Measurements from ENCODE around the gene RHBDF2.

Gene RHBDF2

DNA sequence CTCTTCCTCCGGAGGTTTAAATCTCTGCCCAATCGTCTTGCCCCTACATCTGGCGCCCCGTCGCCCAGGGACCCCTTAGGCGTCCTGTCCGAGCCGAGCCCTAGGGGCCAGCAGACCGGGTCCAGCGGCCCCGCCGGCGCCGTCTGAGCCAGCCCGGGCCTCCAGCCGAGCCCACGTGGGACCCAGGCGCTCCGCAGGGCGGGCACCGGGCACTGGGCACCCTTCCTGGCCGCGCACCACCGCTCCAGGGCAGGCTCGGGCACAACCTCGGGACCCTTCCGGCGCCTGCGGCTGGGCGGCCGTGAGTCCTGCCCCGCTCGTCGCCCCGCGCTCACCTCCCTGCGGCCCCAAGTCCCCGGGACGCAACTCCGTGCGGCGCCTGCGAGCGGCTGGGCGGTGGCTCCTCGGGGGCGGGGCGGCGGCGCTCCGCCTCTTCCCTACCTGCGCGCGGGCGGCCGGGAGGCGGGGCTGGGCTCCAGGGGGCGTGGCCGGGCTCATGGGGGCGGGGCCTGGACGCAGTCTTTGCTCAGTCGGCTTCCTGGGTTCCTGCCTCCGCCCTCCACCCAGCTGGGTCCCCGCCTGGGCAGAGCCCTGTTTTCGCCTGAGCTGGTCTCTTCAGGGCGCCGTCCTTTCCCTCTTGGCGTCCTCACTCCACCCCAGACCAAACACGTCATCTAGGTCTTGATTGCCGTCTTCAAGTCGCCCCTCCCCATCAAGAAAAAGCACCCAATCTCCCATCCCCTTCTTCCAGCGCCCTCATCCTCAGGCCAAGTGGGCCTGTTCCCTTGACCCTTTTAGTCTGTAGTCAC lies at the start of gene RHBDF2:
TSS of gene RHBDF2 (minus strand) at position 406 of the 809 bp plus-strand sequence. CDS start 19,899 bp downstream, outside the sequence.
- peak; percentile 98 to 99 for DNase-seq (ENCODE audit: low read depth in 2 of 2)

DNA sequence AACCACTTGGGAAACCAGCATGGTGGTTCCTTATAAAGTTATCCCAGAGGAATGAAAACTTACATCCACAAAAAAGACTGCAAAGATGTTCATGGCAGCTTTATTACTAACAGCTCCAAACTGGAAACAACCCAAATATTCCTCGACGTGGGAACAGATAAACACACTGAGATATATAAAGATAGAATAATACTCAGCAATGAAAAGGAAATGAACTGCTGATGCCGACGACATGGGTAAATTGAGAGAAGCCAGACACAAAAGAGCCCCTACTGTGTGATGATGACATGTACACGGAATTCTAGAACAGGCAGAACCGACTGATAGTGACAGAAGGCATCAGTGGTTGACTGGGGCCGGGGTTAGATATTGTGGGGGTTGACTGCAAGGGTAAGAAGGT lies 48.3 kb upstream of the RHBDF2 start:
- no peak for DNase-seq (ENCODE audit: low read depth in 2 of 2)

DNA sequence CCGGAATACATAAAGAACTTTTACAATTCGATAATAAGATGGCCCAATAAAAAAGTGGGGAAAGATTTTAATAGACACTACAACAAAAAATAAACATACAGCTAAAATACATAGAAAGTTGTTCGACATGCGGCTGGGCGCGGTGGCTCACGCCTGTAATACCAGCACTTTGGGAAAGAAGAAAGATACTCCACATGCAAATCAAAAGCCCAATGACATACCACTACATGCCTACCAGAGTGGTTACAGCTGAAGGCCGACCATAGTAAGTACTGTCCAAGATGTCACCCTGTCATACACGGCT lies 47.9 kb upstream of the RHBDF2 start:
- DNase-seq (ENCODE audit: low read depth in 2 of 2), result no peak

DNA sequence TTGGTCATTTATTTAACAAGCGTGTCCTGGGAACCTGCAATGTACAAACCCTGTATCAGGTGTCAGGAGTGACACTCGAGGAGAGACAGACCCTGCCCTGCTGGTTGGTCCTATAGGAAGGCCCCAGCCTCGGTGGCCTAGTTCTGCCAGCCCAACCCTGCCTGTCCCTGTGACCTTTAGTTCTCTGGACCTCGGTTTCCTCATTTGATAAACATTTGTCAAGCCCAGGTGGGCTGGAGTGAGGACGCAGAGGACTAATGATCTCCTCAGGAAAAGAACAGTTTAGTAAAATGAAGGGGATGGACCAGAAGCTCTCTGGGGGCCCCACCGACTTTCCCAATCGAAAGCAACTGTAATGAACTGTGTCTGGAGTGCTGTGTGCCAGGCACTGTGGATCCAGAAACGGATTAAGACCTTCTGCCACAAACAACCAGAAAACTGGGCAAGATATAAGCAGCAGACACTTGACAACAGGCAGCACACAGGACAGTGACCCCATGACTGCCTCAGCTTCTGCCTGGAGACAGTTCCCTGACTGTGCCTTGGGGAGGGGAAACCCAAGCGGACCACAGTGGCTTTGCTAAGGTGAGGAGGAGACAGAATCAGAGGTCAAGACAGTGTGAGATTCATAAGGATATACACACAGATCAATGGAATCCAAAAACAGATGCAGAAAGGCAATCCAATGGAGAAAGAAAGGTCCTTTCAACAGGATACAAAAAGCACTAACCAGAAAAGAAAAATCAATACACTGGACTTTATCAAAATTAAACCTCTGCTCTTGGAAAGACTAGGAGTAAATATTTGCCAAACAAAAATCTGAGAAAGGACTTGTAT lies 47.4 kb upstream of the RHBDF2 start:
- no peak for DNase-seq (ENCODE audit: low read depth in 2 of 2)

DNA sequence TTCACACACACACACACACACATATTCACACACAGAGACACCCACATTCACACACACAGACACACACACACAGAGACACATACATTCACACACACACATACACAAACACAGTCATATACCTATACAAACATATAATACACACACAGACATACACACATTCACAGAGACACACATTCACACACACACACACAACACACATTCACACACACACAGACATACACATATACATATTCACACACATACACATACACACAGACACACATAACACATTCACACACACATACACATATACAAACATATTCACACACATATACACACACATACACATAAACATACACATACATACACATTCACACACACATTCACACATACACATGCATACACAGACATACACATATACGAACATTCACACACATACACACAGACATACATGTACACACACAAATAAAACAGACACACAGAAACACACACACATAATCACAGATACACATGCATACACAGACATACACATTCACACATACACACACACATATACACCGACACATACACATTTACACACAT lies 46.5 kb upstream of the RHBDF2 start:
- no peak for DNase-seq (ENCODE audit: low read depth in 2 of 2)

DNA sequence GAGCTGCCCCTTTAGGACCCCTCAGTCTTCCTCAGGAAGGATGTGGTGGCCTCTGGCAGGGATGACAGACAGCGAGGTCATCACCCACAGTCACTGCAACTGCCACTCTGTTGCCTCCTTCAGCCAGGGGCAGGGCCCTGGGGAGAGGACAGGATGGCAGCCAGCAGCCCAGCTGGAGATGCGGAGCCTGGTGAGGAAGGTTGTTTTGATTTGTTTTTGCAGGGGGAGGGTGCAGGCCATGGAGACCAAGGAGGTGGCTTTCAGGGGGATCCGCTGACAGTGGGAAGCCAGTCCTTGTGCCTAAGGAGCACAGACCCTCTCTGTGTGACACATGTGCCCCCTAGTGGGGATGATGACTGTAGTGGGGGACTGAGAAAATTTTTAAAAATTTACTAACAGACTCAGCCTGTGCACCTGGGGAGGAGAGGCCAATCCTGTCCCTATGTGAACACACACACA lies 46.0 kb upstream of the RHBDF2 start:
- DNase-seq (ENCODE audit: low read depth in 2 of 2), result peak in 1 of 2 donors; percentile 48

DNA sequence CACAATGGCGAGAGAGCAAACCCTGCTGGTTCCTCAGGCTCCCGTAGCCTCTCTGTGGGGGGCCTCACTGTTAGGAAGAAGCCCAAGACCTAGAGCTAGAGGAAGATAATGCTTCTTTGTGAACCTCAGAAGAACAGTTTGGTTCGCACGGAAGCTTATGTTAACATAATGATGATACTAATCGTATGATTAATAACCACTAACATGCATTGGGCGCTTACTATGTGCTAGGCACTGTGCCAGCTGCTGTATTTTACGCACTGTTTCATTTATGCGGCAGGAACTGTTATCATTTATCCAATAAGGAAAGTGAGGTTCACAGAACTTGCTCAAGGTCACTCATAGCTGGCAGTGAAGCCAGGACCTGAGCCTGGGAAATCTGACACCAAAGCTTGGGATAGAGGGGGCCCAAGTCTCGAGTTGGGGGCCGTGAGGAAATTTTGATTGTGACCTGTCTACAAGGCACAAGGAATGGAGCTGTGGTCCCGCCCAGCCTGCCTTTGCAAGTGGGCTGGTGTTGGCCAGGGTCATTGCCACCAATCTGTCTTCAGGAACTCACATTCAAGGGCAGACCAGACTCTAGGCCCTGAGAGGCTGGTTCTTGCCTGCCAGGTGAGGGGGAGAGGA lies 45.4 kb upstream of the RHBDF2 start:
- no peak for DNase-seq (ENCODE audit: low read depth in 2 of 2)

DNA sequence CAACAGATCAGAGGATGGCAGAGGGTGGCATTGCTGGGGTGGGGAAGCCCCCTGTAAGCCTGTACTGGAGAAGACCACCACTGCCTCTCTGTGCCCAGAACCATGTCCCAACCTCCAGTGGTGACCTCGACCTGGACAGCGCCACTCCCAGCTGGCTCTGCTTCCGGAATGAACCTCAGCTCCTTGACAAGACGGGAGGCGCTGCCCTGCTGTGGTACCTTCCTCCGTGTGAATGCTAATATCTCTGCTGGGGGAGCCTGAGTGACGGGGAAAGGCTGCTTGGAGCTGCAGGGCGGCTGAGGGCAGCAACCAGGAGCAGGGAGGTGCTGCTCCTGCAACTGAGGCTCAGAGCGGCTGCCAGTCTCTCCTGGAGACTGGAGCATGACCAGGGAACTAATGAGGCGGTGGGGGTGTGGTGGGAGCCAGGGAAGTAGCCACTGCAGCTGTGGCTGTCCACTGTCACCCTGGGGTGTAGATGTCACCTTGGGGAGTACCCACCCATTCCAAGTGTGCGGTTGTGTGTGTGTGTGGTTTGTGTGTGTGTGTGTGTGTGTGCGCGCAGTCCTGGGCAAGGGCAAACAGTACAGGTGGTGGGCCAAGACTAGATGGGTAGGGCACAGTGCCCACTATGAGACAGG lies 44.8 kb upstream of the RHBDF2 start:
- no peak for DNase-seq (ENCODE audit: low read depth in 2 of 2)

DNA sequence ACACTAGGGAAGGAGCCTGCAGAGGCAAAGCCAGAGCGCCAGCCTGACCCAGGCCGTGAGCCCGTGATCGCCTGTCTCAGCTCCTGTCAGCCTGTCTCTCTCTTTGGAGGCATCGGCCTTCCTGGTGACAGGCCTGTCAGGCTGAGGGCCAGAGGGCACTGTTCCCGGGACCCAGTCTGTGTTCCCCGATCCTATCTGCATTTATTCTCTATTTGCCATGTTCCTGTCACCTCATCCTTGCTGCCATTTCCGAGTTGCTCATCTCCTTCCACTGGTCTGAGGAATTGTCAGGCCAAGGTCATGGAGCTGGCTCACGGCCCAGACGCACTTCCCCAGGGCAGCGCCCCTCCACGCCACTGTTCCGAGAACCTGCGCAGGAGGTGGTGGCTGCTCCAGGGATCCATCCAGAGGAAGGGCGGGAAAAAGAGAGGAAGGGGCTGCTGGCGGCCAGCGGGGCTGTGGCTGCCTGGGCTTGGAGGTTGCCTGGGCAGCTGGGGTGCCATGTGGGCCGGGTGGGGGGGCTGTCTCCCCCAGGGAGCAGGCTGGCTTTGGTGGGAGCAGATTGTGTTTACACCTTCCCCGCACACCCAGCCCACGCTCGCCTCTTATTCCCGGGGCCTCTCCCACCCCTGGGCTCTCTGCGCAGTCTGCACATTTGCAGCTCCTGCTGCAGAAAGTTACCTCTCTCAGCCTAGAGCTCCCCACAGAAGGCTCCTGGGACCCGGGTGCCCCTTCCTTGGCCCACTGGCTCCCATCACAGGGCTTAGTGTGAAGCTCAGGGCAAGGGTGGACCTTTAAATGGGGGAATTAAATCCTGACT lies 43.5 kb upstream of the RHBDF2 start:
- no peak for DNase-seq (ENCODE audit: low read depth in 2 of 2)

DNA sequence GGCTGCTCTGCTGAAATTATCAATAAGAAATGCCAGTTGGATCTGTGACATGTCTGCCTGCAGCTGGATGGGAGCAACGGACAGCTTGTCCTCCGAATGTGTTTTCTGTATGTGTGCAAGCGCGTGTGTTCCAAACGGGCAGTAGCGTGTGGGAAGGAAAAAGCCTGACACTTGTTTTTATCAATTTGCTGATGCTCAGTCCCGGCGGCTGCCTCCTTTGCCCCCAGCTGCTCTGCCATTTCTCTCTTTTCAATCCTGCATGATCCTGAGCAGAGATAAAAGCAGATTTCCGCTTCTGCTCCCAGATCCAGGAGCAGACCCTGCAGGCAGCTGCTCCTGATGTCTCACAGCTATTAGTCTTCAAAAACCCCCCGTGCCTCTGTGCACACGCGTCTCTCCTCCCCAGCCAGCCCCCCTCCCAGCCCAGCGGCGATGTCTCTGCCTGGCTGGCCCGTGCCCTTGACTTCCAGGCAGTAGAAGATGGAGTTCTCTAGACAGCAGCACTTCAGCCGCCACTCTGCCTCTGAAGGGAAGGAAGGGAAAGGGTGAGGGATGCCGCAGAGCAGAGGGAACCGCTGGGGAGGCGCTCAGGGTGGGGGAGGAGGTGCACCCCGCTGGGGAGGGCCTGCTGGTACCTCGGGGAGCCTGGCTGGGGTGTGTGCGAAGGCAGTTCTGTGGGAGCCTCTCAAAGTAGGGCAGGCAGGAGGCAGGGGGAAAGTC lies 42.8 kb upstream of the RHBDF2 start:
- DNase-seq (ENCODE audit: low read depth in 2 of 2), result no peak

DNA sequence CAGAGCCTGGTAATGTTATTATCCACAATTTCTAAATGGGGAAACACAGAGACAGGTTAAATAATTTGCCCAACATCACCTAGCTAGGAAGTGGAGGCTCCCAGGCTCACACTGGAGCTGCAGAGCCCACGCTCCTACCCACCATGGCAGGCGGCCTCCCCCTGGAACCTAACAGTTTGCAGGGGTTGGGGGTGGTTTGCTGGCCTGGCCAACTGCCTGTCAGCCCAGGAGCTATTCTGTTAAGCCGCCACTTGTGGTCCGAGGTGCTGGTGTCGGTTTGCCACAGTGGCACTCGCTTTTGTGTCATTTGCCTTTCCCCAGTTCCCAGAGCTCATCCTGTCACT lies 42.2 kb upstream of the RHBDF2 start:
- no peak for DNase-seq (ENCODE audit: low read depth in 2 of 2)

DNA sequence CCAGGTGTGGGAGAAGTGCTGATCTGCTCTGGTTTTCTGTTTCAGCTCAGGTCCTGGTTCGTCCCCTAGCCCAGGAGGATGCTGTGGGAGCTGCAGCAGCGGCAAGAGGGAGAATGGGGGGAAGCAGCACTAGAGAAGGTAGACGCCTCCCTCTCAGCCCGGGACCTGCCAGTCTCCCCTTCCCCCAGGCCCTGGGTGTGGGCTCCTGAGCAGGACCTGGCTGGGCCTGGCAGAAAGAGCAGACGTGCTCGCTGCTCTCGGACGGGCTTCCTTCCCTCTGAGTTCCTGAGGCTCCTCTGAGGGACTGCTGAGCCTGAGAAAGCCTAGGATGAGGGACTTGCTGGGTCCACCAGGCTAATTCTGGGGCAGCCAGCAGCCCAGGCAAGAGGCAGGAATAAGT lies 41.8 kb upstream of the RHBDF2 start:
- DNase-seq (ENCODE audit: low read depth in 2 of 2), result no peak

DNA sequence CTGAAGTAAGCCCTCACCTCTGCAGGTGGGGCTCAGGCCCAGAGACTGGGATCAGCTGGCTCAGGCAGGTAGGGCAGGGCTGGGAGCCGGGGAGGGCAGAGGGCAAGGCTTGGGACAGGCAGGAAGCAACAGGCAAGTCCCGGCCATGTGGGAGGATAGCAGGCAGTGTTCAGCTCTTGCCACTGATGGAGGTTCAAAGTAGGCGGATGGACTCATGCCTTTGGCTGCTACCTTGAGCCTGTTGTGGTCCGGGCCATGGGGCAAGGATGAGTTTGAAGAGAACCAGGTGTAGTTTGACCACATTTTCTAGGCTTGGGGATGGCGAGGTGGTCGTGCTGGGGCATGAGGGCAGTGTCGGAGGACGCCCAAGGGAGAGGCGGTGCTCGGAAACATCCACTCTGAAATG lies 41.3 kb upstream of the RHBDF2 start:
- DNase-seq (ENCODE audit: low read depth in 2 of 2), result no peak

DNA sequence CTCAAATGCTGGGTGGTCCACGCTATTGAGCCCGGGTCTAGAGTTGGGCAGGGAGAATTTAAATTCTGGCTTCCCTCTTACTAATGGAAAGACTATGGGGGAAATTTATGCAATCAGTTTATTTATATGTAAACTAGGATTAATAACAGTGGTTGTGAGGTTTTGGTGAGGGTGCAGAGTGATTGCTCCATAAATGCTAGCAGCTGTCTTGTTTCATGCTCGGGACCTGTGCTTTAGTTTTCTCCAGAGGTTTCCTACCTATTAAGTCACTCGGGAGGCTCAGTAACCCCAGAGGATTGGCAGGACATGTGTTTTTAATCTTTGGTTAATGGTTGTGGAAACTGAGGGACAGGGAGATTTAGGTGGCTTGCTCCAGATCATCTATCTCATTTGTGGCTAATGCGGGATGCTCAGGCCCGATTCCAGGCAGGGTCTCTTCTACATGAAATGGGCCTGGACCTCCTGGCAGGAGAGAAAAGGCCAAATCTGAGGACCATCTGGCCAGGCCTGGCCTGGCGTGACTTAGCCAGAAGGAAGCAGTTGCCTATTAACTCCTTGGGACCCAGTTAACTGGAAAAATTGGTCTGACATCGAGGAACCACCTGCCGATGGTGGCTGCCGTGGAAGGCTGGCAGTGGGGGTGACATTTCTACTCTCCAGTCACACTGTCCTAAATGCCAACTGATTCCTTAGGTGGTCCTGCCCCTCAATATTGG lies 40.7 kb upstream of the RHBDF2 start:
- no peak for DNase-seq (ENCODE audit: low read depth in 2 of 2)

DNA sequence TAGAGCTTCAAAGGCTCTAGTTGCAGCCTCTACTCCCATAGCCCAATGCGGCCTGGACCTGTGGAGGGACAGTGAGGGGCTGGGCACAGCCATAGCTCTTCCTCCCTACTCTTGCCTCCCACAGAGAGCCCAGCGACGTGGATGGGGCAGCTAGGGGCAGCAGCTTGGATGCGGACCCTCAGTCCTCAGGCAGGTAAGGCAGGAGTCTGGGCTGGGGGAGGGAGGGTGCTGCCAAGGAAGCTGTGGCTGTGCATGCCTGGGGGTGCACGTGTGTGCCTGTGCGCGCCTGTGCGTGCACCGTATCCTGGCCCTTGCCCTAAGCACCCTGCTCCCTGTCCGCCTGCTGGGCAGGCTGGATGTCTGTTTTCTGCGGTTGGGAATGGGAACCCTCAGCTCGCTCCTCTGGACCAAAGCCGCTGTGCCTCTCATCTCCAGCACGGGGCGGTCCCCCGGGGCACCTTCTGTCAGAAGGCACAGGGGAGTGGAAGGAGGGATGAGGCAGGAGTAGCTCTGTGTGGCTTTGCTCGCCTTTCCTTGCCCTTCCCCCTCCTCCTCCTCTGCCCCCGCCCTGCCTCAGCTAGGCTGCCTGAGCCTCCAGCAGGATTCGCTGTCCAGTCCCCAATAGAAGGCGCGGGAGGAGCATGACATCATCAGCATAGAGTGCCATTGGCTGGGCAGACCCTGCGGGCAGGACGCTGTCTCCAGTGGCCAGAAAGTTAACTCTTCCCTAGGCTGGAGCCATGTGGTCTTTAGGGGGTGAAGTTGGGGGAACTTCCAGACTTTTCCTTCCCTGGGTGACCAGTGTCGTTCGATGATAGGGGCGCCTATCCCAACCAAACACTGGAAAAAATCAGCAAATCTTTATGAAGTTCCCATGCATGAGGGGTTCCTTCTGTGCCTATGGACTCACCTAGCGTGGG lies 39.4 kb upstream of the RHBDF2 start:
- DNase-seq (ENCODE audit: low read depth in 2 of 2), result no peak

DNA sequence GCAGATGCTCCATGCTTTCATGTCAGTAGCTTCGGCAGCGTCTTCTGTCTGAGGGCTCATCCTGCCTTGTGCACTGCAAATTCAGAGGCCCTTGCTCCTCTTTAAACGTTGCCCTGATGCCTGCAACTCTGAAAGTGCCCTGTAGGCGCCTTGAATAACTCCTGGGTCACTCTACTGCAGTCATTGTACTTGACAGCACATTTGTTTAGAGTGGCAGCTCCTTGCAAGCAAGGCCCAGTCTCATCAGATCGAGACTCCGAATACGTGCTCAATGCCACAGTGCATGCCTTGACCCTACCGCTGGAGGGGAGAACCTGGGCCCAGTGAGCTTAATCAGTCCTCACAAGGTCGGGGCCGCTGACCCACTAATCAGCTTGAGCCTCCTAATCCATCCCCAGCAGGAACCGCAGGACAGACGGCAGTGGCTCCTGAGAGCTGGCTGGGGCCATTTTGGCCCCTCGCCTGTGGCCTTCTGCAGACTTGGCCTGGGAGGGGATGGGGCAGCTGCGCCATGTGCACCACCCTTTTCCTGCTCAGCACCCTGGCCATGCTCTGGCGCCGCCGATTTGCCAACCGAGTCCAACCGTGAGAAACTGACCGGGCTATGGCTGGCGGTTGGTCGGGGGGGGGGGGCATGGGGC lies 38.5 kb upstream of the RHBDF2 start, which contains the start of gene PRCD:
TSS of gene PRCD (plus strand) at position 414 of the 641 bp plus-strand sequence. CDS start at position 512, 98 bp downstream.
- no peak for DNase-seq (ENCODE audit: low read depth in 2 of 2)

DNA sequence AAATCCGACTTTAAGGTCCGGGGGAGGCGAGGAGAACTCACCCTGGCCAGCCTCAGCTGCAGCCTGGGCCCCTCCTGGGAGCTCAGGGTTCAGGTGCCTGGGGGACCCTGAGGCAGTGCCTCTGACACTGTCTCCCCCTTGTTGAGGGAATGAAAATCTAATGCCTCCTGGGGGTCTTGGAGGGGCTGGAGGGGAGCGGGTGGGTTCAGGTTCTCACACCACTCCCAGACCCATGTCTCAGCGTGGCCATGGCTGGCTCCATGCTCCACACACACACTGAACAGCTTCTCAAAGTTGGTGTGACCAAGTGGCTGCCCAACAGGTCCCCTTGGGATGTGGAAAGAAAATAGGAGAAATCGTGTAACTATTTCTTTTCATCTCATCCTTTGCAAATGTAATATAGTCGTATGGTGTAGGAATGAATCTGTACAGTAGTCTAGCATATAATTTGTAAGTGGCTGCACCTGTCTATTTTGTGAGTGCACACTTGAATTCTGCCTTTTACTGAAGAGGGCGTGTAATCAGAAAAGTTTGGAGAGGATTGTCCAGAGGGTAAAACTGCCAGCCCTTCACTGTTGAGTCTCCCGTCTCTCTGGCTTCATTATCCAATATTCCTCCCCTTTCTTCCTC lies 37.8 kb upstream of the RHBDF2 start:
- no peak for DNase-seq (ENCODE audit: low read depth in 2 of 2)

Measured in stimulated activated CD4-positive, alpha-beta T cell treated with anti-CD3 and anti-CD28 coated beads, Interleukin-1b, Interleukin-23, amount 100 ng/mL, for 4 hours (primary cell).